Keratinocyte (primary cell): ENCODE results near the gene PCTP. TPM values are rescaled to one million over a fixed set of nuclear protein-coding genes. Genes with fewer than 3 reads are reported as not detected.

Experiments
- DNase-seq: peaks from one replicate; pipeline ENCODE4 v3.0.0-alpha.2; 2011; ENCODE audit warnings: low read depth, missing footprints, low spot score
- FAIRE-seq: peaks from 2 replicates; lab custom pipeline; 2011; peaks lifted over from hg19 to GRCh38; lab: Jason Lieb, UNC
- H2AFZ ChIP-seq: 2 replicates; pipeline ENCODE4 v1.6.0; 2012; ENCODE audit warnings: low read length, control low read depth, inconsistent platforms; ENCODE audit not compliant: control insufficient read depth
- H3K27ac ChIP-seq: 2 replicates; pipeline ENCODE4 v1.5.1; 2011; ENCODE audit warnings: low read length; ENCODE audit not compliant: control insufficient read depth, insufficient read depth
- H3K27me3 ChIP-seq: 3 replicates; pipeline ENCODE4 v1.6.0; 2011; ENCODE audit warnings: low read length; ENCODE audit not compliant: control insufficient read depth, insufficient read depth; ENCODE audit errors: extremely low read depth
- H3K36me3 ChIP-seq, 2 experiments: 2 replicates in 1 of 2; 3 replicates in 1 of 2; pipeline ENCODE4 v1.5.1; 2011; ENCODE audit warnings: low read length in 2 of 2, mild to moderate bottlenecking in 1 of 2; ENCODE audit not compliant: control insufficient read depth in 2 of 2, insufficient read depth in 2 of 2; ENCODE audit errors: extremely low read depth in 1 of 2
- H3K4me1 ChIP-seq: 3 replicates; pipeline ENCODE4 v1.5.1; 2011; ENCODE audit warnings: low read length; ENCODE audit not compliant: control insufficient read depth, insufficient read depth; ENCODE audit errors: extremely low read depth
- H3K4me2 ChIP-seq: 3 replicates; pipeline ENCODE4 v1.6.0; 2011; ENCODE audit warnings: low read depth, low read length; ENCODE audit not compliant: control insufficient read depth, insufficient read depth; ENCODE audit errors: extremely low read depth
- H3K4me3 ChIP-seq, 3 experiments: fragments of 200-600 bp in 1 of 3; sonication (generic) in 1 of 3; 2 replicates in 2 of 3; 3 replicates in 1 of 3; pipeline ENCODE4 v1.5.1; 2011 to 2016; ENCODE audit warnings: low read length in 3 of 3, mild to moderate bottlenecking in 3 of 3, control low read depth in 2 of 3, inconsistent platforms in 1 of 3, low read depth in 1 of 3, mixed read lengths in 1 of 3, mixed run types in 1 of 3, moderate library complexity in 1 of 3; ENCODE audit not compliant: control insufficient read depth in 2 of 3, insufficient read depth in 2 of 3; ENCODE audit errors: extremely low read depth in 1 of 3
- H3K79me2 ChIP-seq: 2 replicates; pipeline ENCODE4 v1.6.0; 2012; ENCODE audit warnings: low read length; ENCODE audit not compliant: control insufficient read depth, insufficient read depth
- H3K9ac ChIP-seq: 3 replicates; pipeline ENCODE4 v1.6.0; 2011; ENCODE audit warnings: low read length; ENCODE audit not compliant: control insufficient read depth, insufficient read depth; ENCODE audit errors: extremely low read depth
- H3K9me1 ChIP-seq: 3 replicates; pipeline ENCODE4 v1.6.0; 2011; ENCODE audit warnings: low read length; ENCODE audit not compliant: control insufficient read depth, insufficient read depth; ENCODE audit errors: extremely low read depth
- H3K9me3 ChIP-seq: 2 replicates; pipeline ENCODE4 v1.5.1; 2012; ENCODE audit warnings: low read depth, low read length; ENCODE audit not compliant: control insufficient read depth
- H4K20me1 ChIP-seq: 3 replicates; pipeline ENCODE4 v1.6.0; 2011; ENCODE audit warnings: low read length; ENCODE audit not compliant: control insufficient read depth, insufficient read depth; ENCODE audit errors: extremely low read depth
- CTCF ChIP-seq, 3 experiments: IDR thresholded peaks in 1 of 3; conservative IDR thresholded peaks in 1 of 3; optimal IDR thresholded peaks in 1 of 3; 2 replicates in 2 of 3; 3 replicates in 1 of 3; pipeline versions ENCODE3 to v1.5.1; 2011; ENCODE audit warnings: low read length in 3 of 3, mild to moderate bottlenecking in 3 of 3, moderate library complexity in 2 of 3, control low read depth in 1 of 3, inconsistent platforms in 1 of 3; ENCODE audit not compliant: insufficient read depth in 2 of 3; ENCODE audit errors: extremely low read depth in 1 of 3
- EZH2 ChIP-seq: IDR thresholded peaks from one replicate; pipeline ENCODE4 v1.6.1; 2012; ENCODE audit warnings: inconsistent platforms, mild to moderate bottlenecking, low read length, moderate library complexity
- dilution Hi-C: fragments of 300-500 bp; cut with MboI; formaldehyde crosslinking; loops from one replicate; pipeline ENCODE4 v1.7.0; 2020; ENCODE audit warnings: low sequenced_read_pairs; ENCODE audit not compliant: extremely low pct_ligation_motif_present
- polyA plus RNA-seq, 5 experiments: library from polyadenylated mRNA; depleted of rRNA in 3 of 5; stranded (reverse) in 3 of 5; stranded (forward) in 1 of 5; unstranded in 1 of 5; fragments of >200 nt; gene quantifications; 1 replicate in 1 of 5; 2 replicates in 3 of 5; 3 replicates in 1 of 5; pipeline versions ENCODE4 v1.2.1 to v1.2.3, GENCODE V29; 2011 to 2012; ENCODE audit warnings: missing spikeins in 2 of 5, low read depth in 1 of 5, low replicate concordance in 1 of 5

PCTP gene
- polyA plus RNA-seq, 1 donor (not counting 4 experiments of a cell fraction or from before 2014, with no cell fraction given): 29.5 TPM

GRCh38 chr17:55741356-55741700 lies 9.5 kb upstream of the PCTP start:
- DNase-seq: no peak
- TF ChIP-seq EZH2: no peak
- TF ChIP-seq CTCF (optimal IDR thresholded peaks at IDR 0.05 in 1 of 3, IDR thresholded peaks at IDR 0.05 in 1 of 3, conservative IDR thresholded peaks at IDR 0.05 in 1 of 3; ENCODE audit: extremely low read depth in 1 of 3, insufficient read depth in 2 of 3, low read length in 3 of 3): no peak
- no peak for FAIRE-seq

GRCh38 chr17:55742272-55743102 lies 8.4 kb upstream of the PCTP start:
- dilution Hi-C loops: no loop called here
- Histone ChIP-seq H3K9ac (no peak overlapping the region), H4K20me1 (no peaks in the 10 kb centered on the region), H3K4me3 (no peak overlapping the region), H2AFZ (peak overlapping the region; percentile 30), H3K36me3 (no peaks in the 10 kb centered on the region), H3K4me2 (peak overlapping the region; percentile 60), H3K27ac (peak overlapping the region; percentile 26), H3K9me3 (no peaks in the 10 kb centered on the region), H3K9me1 (no peaks in the 10 kb centered on the region), H3K4me1 (peaks cover 11% of the 10 kb centered on the region), H3K79me2 (no peaks in the 10 kb centered on the region), H3K27me3 (no peaks in the 10 kb centered on the region)
- no peak for DNase-seq
- FAIRE-seq: no peak
- TF ChIP-seq EZH2 (no peak), CTCF (optimal IDR thresholded peaks at IDR 0.05 in 1 of 3, IDR thresholded peaks at IDR 0.05 in 1 of 3, conservative IDR thresholded peaks at IDR 0.05 in 1 of 3; ENCODE audit: extremely low read depth in 1 of 3, insufficient read depth in 2 of 3, low read length in 3 of 3) (no peak)

More at GRCh38 chr17:55741356-55741700, 9.5 kb upstream of the PCTP start:
- peaks cover 11% of the 10 kb centered on the region for H3K4me1 ChIP-seq
- no peaks in the 10 kb centered on the region for H3K27me3 ChIP-seq
- no peak overlapping the region for H3K9ac ChIP-seq
- H3K4me3 ChIP-seq: no peak overlapping the region
- no peaks in the 10 kb centered on the region for H4K20me1 ChIP-seq
- H3K4me2 ChIP-seq: no peak overlapping the region
- H3K27ac ChIP-seq: no peak overlapping the region
- dilution Hi-C loops: no loop called here
- no peaks in the 10 kb centered on the region for H3K9me3 ChIP-seq
- H3K79me2 ChIP-seq: no peaks in the 10 kb centered on the region
- no peaks in the 10 kb centered on the region for H3K9me1 ChIP-seq
- no peak overlapping the region for H2AFZ ChIP-seq
- H3K36me3 ChIP-seq: no peaks in the 10 kb centered on the region
